Germinal center (tissue), 1 donor: ENCODE results near the gene DAPK1.
"Not testable (repeated sequence)": the region's sequence is repeated elsewhere in the genome, so short reads cannot be mapped to it uniquely, and the experiment has no call there.

Experiments
- DNase-seq: peaks from one replicate; pipeline ENCODE4 v3.0.0; 2012; ENCODE audit warnings: mixed read lengths, low spot score

DAPK1 gene

GRCh38 chr9:87545858-87546257, 48.2 kb downstream of the DAPK1 start:
- no peak for DNase-seq

DNA sequence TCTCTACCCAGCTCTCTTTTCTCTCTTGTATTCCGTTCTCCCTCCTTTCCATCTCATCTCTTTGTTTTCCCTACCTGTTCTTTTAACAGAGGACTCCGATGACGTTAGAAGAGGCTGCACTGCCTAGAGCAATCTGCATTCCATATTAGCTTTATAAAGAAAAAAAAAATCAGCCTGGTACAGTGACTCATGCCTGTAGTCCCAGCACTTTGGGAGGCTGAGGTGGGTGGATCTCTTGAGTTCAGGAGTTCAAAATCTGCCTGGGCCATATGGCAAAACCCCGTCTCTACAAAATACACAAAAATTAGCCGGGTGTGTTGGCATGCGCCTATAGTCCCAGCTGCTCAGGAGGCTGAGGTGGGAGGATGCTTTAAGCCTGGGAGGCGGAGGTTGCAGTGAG, 49.0 kb downstream of the DAPK1 start:
- DNase-seq: no peak

DNA sequence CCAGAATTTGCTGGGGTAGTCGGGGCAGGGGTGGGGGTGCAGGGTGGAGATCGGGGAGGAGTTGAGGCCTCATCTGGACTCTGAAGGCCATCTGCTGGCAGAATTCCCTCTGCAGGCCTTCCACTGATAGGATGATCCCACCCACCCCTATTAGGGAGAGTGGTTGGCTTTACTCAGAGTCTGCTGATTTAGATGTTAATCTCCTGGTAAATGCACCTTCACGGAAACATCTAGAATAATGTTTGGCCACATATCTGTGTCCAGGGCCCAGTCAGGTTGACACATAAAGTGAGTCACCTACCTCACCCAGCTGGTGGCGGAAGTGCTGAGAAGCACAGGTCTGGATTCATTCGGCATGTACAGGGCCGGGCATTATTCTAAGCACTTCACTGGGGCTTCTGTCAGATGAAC, 50.0 kb downstream of the DAPK1 start:
- DNase-seq: no peak

GRCh38 chr9:87548159-87548558, 50.5 kb downstream of the DAPK1 start:
- no peak for DNase-seq

DNA sequence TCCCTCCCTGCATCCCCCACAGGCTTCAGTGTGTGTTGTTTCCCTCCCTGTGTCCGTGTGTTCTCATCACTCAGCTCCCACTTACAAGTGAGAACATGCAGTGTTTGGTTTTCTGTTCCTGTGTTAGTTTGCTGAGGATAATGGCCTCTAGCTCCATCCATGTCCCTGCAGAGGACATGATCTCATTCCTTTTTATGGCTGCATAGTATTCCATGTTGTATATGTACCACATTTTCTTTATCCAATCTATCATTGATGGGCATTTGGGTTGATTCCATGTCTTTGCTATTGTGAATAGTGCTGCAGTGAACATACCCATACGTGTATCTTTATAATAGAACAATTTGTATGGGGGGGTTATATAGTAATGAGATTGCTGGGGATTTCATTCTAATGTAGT, 51.4 kb downstream of the DAPK1 start:
- not testable (repeated sequence) for DNase-seq

DNA sequence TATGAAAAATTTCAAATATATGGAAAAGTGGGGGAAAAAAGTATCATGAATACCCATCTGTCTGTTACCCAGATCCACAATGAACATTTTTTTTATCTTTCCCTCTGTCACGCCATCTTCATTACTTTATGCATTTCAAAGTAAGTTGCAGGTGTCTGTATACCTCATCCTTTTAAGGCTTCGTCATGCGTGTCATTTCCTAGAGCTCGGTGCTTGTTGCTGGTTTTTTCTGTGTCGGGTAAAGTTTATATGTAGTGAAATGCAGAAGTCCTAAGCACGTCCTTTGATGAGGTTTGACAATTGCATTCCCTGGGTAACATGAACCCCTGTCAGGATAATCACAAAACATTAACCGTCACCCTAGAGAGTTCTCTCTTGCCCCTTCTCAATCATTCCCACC, 52.1 kb downstream of the DAPK1 start:
- no peak for DNase-seq

- no peak for DNase-seq
Measured at GRCh38 chr9:87550253-87550954, 52.7 kb downstream of the DAPK1 start.

DNA sequence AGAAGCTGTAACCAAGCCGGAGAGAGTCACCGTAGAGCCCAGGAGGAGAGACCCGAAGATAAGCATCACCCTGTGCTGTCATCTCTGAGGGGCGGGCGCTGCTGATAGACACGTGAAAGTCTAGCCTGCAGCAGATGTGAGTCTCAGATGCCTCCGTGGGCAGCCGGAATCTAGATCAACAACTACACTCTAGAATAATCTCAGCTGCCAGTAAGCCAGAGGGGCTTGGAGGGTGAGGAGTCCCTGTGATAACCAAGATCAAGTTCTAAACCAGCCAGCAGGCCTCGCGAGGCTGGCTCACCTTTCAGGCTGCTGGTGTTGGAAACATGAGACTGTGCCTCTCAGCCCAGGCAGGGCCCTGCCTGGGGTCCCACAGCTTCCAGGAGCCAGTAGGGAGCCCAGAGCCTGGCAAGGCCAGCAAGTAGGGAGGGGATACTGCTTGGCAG, 54.1 kb downstream of the DAPK1 start:
- no peak for DNase-seq

GRCh38 chr9:87554171-87554910, 56.7 kb downstream of the DAPK1 start:
- no peak for DNase-seq

- no peak for DNase-seq
Measured at GRCh38 chr9:87554976-87555375, 57.3 kb downstream of the DAPK1 start.

DNA sequence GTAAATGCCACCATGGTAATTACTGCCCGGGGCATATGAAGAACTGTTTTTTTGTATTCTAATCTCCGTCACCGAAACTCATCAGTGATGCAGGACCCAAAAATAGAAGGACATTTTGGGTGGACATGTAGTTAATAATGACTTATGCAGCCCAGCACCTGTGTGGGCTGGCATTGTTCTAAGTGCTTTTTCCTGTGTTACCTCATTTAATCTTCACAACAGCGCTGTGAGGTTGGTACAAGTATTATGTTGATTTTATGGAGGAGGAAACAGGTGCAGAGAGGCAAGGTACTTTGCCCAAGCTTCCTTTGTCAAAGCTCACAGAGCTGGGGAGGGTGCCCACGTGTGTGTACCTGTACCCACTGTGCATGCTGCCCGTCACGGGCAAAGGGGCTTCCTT, 58.4 kb downstream of the DAPK1 start:
- DNase-seq: no peak

DNA sequence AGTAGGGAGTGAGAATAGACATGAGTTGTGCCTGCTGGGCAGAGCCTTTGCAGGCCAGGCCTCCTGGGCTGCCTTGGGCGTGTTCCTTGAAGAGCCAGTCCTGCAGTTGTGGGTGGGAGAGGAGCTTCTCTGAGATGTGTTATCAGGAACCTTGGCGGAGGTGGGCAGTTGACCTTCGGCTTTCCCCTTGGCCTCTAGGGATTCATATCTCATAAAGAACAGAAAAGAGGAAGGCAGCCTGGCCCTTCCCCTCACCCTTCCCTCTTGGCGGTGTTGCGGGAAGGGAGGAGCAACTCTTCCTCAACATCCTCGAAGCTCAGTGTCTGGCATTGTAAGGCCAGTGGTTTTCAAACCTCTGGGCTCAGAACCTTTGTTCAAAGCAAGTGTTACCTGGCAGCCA, 59.2 kb downstream of the DAPK1 start:
- no peak for DNase-seq

GRCh38 chr9:87557996-87558395, 60.3 kb downstream of the DAPK1 start:
- no peak for DNase-seq

DNA sequence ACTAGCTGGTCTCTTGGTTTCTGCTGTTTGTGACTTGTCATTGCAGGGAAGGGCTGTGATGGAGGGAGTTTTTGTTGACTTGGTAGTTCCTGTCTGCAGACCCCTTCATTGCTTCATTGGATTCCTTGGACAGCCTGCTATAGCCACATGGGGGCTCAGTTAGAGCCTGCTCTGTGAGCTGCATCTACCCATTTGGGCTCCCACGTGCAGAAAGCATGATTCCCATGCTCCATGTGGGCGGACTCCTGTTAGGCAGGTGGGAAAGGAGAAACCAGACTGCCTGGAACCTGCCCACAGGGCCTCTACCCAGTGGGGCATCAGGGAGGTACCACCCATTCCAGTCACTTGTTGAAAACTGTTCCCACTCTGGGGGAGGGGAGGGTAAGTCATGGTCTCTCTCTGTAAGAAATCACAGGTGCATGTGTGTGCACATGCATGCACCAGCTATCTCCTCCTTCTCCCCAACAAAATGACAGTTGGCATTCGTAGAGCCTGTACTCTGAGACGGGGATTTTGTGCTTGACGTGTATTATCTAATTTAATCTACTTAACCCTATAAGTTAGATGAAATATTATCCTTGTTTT, 61.0 kb downstream of the DAPK1 start:
- DNase-seq: no peak

DNA sequence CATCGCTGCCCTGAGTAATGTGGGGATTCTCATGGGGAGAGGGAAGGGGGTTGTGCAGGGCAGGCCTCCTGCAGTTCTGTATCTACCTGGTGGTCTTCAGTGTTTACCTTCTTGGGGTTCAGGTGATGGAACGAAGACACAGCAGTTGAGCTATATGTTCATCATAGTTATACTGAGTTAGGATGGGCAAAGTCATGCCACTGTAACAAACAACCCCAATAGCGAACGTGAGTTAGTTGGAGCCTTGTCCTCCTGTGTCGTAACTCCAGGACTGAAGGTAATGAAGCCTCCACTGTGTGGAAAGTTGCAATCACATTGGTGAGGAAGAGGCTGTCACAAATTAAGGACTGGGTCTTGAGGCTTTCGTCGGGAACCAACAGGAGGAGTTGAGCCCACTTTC, 64.4 kb downstream of the DAPK1 start:
- DNase-seq: no peak

DNA sequence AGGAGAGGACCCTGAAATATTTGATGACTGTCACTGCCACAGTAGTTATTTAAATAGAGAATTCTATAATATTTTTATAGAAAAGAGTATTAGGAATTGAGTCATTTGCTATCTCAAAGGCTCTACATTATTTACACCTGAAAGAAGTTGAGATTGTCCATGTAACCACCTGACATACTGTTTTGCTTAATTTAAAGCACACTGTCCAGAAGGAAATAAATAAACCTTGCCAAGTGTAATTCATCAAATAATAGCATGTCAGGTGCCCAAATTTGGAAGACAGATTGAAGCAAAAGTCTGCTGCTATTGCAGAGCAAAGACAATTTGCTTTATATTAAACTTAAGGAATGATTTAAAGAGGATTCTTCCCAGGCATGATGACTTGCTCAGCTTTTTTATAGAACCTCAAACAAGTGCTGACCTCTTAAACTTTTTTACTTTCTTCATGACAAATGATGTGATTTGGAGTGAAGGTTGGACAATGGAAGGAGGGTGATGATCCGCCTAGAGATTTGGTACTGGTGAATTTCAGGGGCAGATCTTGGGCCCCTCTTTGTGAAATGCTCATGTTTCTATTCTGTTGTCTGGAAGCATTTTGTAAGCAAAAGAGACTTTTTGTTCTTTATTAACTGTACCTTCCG, 65.0 kb downstream of the DAPK1 start:
- no peak for DNase-seq

DNA sequence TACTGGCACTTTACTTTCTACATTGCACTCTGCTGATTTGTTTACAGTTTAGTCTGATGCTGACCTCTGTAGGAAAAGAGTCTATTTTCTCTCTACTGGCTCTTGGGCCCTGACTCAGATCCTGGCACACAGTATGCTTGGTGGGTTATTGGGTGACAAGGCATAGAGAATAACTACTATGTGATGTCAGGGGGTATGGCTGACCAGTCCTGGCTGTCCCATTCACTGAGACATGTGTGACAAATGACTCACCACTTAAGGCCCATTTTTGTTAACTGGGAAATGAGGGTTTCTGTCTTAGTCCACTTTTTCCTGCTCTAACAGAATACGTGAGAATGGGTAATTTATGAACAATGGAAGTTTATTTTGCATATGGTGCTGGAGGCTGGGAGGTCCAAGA, 66.4 kb downstream of the DAPK1 start:
- no peak for DNase-seq

DNA sequence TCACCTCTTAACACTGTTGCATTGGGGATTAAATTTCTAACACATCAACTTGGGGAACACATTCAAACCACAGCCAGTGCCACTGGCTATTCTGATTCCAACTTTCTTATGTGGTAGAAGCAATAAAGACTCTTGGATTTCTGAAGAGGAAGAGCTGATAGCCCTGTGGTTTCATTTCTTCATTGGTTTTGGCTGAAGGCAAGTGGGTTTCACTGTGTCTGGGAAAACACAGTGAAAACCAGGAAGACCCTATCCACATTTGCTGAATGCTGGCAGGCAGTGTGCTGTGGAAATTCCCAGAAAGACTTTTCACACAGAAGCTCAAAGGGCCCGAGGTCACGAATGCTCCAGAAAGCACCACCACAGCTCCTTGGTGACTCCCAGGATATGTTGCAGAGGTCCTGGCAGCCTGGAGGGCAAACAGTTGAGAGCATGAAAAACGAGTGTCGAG, 67.1 kb downstream of the DAPK1 start:
- DNase-seq: no peak

DNA sequence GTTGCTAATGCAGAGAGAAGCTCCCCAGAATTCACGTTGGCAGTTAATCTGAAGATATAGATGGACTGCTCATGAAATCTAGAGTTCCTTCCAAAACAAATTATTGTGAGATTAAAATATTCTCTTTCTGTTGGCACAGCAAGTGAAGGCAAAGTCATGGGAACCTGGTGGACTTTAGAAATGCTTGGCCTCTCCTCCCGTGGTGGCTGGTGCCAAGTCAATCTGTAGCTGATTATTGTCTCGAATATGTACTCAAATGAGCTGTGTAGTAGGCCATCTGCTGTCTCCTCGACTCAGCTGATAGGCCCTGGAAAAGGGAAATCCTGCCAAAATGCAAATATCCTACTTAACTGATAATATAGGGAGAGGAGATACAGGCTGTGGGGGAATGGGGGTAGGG, 69.3 kb downstream of the DAPK1 start:
- DNase-seq: no peak

GRCh38 chr9:87567571-87567970, 69.9 kb downstream of the DAPK1 start:
- DNase-seq: no peak

DNA sequence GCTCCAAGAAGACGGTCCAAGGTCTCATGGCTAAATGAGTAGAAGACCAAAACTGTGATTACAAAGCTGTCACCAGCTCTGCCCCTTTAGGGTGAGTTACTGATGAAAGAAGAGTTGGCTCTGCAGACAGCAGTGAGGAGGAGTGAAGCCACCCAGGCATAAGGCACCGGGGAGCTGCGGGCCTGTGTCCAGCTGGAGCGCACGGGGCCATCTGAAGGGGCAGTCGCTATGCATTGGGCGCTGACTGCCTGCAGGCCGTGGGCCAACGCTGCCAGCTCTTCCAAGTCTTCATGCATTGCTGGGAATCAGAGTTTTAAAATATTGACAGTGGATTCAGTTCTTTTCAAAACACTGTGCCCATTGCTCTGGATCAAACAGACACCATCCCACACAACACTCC, 70.3 kb downstream of the DAPK1 start:
- DNase-seq: no peak

DNA sequence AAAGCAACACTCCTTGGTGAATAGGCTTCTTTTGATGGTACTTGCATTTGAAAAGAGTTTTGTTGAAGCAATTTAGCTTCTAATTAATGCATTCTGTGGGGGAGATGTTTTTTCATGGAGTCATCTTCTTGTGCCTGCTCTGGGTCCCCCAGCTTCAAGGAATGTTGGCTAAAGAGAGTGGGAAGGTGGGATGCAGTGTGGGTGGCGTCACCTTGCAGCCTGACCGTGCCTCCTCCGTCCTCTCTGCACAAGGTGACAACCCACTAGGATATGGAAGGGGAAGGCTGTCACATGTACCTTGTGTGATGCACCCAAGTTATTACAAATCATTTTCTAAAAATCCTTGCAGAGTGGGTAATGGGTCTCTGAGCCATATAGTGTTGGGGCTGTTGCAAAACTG, 70.7 kb downstream of the DAPK1 start:
- no peak for DNase-seq

GRCh38 chr9:87569008-87569509, 71.4 kb downstream of the DAPK1 start:
- DNase-seq: no peak
